Stimulated activated CD4-positive, alpha-beta T cell treated with anti-CD3 and anti-CD28 coated beads, Interleukin-12 subunit alpha, Interleukin-12 subunit beta, amount 100 ng/mL, for 24 hours (primary cell): ENCODE data around the gene ULK3.

Source experiments
- DNase-seq, 2 experiments: peaks; one replicate each; pipeline ENCODE4 v3.0.0-alpha.2; 2020; ENCODE audit warnings: low read depth in 2 of 2

ULK3 gene

GRCh38 chr15:74840851-74841775, 1.8 kb downstream of the ULK3 start:
- DNase-seq, result no peak

DNA sequence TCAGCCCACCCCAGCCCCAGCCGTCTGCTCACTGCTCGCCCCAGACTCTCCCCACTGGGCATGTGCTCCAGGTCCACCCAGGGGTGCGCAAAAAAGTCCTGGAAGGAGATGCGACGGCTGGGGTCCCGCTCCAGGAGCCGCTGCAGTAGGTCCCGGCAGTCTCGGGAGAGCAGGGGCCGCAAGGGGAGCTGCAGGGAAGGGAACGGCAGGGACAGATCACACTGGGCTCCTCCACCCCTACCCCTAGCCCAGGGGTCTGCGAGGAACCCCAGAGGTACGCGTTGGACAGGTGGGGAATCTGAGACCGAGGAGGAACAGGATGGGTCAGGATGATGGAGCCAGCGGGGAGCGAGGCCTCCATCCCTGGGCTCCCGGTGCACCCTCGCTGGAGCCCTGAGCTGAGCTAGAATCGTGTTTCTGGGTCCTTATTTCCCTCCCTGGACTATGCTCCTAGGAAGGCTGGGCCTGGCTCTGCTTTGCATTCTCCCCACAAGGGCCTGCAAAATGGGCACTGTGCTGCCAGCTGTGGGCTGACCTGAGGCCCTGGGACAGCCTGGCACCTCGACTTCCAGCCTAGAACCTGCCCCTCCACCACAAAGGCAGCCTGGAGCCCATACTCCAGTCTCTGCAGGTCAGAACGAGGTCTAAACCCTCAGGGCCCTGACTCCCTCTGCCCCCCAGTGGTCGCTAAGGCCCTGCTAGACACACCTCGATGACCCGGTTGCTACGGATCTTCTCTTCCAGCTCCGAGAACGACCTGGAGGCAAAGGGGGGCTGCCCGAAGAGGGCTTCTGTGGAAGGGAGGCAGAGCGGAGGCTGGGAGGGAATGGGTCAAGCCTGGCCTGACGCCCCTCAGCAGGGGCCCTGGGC, 3.2 kb downstream of the ULK3 start:
- no peak for DNase-seq

- no peak for DNase-seq
Measured at GRCh38 chr15:74838746-74839525, 4.0 kb downstream of the ULK3 start.

DNA sequence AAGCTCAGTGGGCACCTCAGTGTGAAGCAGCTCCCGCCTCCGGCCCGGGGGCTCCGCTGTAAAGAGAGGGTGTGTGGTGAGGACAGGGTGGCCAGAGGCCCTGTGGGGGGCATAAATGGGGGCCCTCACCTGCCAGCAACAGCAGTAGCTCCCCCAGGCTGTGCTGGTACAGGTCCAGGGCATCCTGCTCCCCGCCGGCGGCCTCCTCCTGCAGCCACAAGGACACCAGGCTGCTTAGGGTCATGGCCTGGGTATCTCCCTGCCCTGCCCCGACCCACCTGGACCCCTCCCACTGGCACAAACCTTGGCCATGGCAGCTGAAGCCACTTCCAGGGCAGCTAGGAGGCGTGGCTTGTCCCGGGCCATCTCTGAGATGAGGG, 4.8 kb downstream of the ULK3 start:
- no peak for DNase-seq

DNA sequence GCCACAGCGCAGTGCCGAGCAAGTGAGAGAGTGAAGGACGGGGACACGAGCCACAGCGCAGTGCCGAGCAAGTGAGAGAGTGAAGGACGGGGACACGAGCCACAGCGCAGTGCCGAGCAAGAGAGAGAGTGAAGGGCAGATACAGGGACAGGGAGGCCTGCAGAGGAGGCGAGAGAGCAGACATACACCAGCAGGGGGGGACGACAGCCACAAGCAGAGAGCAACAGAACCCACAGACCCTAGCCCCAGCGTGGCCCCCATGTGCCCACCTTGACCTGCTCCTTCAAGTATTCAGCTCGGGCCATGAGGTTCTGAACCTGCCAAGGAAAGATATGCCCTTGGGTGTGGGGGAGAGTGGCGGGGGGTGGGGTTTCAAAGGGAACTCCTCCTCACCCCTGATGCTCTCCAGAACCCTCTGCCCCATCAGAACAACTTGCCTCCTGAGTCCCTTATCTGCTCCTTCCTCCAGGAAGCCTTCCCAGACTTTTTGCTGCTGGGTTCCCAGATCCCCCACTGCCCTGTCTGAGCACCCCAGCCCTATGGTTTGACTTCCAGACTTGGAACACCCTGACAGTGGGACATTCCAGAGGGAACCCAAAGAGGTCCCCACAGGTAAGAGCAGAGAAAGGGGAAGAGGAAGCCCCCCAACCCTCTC, 5.3 kb downstream of the ULK3 start:
- DNase-seq, result no peak

DNA sequence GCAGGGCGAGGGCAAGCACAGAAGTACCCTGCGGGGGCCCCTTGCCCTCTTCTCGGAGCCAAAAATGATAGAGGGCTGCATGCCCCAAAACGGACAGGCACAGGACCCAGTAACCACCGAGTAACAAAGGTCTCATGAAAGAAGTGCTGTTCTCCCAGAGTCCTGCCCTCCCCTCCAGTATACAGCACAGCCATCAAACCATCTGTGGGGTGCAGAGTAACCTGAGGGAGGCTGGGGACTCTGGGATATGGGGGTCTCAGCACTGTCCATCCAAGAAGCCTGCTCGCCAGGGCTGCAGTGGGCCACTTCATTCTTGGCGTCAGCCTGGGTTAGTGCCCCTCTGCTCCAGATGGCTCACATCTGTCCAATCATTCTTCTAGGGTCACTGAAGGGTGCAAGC, 6.1 kb downstream of the ULK3 start:
- no peak for DNase-seq

GRCh38 chr15:74835312-74835823, 7.6 kb downstream of the ULK3 start:
- peak in 1 of 2 experiments; percentile 56 for DNase-seq

DNA sequence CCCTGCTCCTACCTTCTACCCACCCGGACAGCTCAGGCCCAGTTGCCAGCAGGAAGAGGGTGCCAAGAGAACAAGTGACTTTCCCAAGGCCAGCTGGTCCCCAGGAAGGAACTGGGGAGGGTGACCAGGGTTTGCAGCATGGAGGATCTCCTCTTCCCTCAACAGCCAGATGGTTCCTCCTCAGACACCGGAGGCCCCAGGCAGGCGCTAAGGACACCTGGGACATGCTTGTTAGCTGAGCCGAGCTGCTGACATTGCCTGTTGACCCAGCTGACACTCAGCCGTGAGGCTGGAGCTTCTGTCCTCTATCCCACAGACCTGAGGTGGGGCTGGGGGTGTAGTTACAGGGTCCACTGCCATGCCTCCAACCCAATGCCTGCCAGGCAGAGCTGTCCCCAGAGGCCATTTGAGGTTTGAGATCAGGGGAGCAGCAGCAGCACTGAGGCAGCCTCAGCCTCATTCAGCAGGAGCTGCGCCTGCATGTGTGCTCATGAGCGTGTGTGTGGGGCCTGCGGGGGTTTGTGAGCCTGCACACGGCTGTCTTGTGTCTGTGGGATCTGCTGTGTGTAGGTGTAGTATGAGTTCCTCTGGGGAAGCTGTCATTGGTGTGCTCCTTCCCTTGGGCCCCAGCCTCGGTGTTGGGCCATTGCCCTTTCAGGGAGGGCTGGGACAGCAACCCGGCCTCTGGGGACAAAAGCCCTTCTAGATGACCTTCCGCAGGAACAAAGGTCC, 9.4 kb downstream of the ULK3 start:
- DNase-seq, result no peak

DNA sequence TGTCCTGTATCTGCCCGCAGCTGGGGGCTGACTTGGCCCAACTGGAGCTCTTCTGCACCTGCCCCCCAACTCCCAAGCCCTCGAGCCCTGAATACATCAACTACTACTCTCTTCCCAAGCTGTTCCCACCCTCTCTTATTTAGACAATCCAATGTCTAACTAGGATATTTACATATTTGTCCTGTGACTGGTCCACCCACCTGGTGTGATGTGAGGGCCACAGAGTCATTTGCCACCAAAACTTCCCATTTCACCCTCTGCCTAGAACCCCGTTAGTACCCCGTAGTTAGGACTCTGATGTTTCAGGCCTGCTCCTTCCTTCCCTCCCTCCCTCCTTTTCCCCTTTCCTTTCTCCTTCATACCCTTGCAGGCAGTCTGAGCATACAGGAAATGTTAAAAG, 10.1 kb downstream of the ULK3 start:
- DNase-seq, result no peak

- no peak for DNase-seq
Measured at GRCh38 chr15:74831813-74832495, 11.0 kb downstream of the ULK3 start.

GRCh38 chr15:74830868-74831267, 12.1 kb downstream of the ULK3 start:
- DNase-seq, result no peak

- DNase-seq, result no peak
Measured at GRCh38 chr15:74829991-74830390, 13.0 kb downstream of the ULK3 start.

DNA sequence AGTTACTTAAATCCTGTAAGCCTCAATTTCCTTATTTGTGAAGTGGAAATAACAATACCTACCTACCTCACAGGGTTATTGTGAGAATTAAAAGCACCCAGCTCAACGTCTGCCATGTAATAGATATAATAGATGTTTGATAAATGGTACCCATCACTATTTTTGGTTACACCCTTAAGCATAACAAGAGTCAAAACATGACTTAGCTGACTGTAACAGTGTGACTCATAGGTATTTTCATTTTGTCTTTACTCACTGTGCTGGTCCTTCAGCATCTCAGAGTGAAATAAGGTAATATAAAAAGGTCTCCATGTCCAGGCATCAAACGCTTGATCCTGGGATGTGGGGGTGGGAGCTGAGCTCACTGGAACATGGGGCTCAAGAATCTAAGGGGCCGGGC, 13.5 kb downstream of the ULK3 start:
- DNase-seq, result no peak

- no peak for DNase-seq
Measured at GRCh38 chr15:74828835-74829234, 14.1 kb downstream of the ULK3 start.

DNA sequence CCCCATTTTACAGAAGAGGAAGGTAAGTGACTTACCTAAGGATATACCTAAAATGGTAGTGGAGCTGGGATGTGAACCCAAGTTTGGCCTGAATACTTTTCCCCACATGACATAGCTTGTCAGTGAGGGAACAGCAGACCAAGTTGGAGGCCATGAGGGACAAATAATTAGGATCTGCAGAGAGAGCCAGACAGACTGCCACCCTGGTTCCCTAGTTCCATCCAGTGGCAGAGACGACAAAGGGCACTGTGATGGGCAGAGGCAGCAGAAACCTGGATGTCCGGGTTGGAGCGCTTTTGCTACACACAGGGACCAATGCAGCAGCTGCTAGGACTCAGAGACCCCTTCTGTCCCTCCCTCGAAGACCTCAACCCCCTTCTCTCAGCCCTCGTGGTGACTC, 15.3 kb downstream of the ULK3 start:
- no peak for DNase-seq

GRCh38 chr15:74826921-74827320, 16.0 kb downstream of the ULK3 start:
- DNase-seq, result no peak

DNA sequence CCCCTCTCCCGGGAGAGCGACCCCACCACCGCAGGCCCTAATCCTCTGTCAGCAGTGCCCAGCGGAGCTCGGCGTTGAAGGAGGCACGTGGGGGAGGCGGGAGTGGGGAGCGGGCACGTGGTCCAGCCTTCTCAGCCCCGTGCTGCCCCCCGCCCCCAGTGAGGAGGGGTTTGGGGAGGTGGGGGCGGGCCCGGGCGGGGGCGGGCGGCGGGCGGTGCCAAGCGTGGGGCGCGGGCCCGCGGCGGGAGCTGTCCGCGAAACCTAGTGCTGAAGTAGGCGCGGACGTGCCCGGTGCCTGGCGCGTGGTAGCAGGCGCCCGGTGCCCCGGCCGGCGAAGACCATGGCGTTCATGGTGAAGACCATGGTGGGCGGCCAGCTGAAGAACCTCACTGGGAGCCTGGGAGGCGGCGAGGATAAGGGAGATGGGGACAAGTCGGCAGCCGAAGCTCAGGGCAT, 16.6 kb downstream of the ULK3 start, which contains the start of gene CPLX3:
TSS of gene CPLX3 (plus strand) at position 264 of the 456 bp plus-strand sequence. CDS start at position 341, 77 bp downstream.
- DNase-seq, result peak in 1 of 2 experiments; percentile 36

GRCh38 chr15:74825866-74826265, 17.1 kb downstream of the ULK3 start:
- DNase-seq, result no peak

DNA sequence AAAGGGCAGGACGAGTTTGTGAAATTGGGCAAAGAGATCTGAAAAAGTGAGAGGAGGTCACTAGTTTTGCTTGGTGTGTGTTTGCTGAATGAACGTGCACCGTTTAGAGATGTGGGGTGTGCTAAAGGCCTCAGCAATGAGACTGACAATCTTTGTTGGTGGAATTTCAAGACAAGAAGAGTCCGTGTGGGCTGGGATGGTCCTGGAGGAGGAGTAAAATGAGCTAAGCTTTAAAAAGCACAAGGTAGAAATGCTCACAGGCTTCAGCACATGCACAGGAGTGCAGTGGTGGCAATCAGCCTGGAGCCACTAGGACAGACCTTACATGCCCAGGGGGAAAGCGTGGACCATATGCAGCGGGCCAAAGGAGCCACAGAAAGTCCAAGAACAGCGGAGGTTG, 18.0 kb downstream of the ULK3 start:
- DNase-seq, result no peak

DNA sequence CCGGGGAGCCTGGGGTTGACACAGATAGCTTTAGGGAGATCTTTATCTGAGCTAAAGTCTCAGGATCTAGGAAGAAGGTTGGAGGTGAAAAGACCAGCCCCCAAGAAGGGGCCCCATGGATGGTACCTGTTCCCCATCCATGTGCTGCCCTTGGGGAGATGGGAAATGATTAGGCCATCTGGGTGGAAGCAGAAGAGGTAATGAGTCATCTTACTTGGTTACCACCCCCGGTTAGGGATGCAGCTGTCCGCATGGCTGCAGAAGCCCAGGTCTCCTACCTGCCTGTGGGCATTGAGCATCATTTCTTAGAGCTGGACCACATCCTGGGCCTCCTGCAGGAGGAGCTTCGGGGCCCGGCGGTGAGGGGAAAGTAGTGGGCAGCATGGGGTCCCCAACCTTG, 19.6 kb downstream of the ULK3 start:
- DNase-seq, result no peak
